IMR-90 (cell line): Measurements from ENCODE around the gene TBX1. TPM values are rescaled to one million over a fixed set of nuclear protein-coding genes. Genes with fewer than 3 reads are reported as not detected.

Experiments
- ATAC-seq: fragments of 200-7000 bp; cut with Tn5 transposase; 2 replicates; pipeline ENCODE4 v1.9.1; 2020; ENCODE audit warnings: low read depth, mild to moderate bottlenecking, moderate library complexity
- BruUV-seq: library from RNA; stranded (reverse); fragments of 400-500 nt; replicated peaks from 2 replicates; lab custom pipeline; 2021; lab: Mats Ljungman, UMichigan
- CTCF ChIA-PET: fragments of 300-600 bp; formaldehyde crosslinking; extraction: SDS; loops from one replicate; lab custom pipeline; 2021; ENCODE audit warnings: antibody characterized with exemption; lab: Yijun Ruan, JAX
- POLR2A ChIA-PET: fragments of 300-600 bp; sonication (Branson Sonifier 250); formaldehyde crosslinking; loops from one replicate; lab custom pipeline; 2022; ENCODE audit warnings: antibody characterized with exemption; ENCODE audit not compliant: unreplicated experiment; lab: Charles Lee
- DNase-seq: peaks from one replicate; pipeline ENCODE4 v3.0.0; 2013
- H2AFZ ChIP-seq: replicated peaks from 2 replicates; pipeline ENCODE3; 2013; ENCODE audit warnings: low read length, mild to moderate bottlenecking; ENCODE audit not compliant: poor library complexity
- H2AK5ac ChIP-seq: 2 replicates; pipeline ENCODE4 v1.6.1; 2013; ENCODE audit warnings: low read depth, low read length, inconsistent platforms
- H2AK9ac ChIP-seq: replicated peaks from 2 replicates; pipeline ENCODE3; 2013; ENCODE audit warnings: mild to moderate bottlenecking, low read depth, low read length, moderate library complexity; ENCODE audit not compliant: poor library complexity
- H2BK120ac ChIP-seq: 2 replicates; pipeline ENCODE4 v1.6.1; 2013; ENCODE audit warnings: low read depth, low read length, inconsistent platforms
- H2BK15ac ChIP-seq: 3 replicates; pipeline ENCODE4 v1.6.1; 2013; ENCODE audit warnings: low read depth, low read length, inconsistent platforms
- H2BK20ac ChIP-seq: 2 replicates; pipeline ENCODE4 v1.6.1; 2013; ENCODE audit warnings: low read depth, mild to moderate bottlenecking, inconsistent platforms, low read length, moderate library complexity
- H2BK5ac ChIP-seq: 2 replicates; pipeline ENCODE4 v1.6.1; 2013; ENCODE audit warnings: mild to moderate bottlenecking, low read depth, low read length, inconsistent platforms; ENCODE audit not compliant: poor library complexity, severe bottlenecking
- H3K14ac ChIP-seq: replicated peaks from 2 replicates; pipeline ENCODE4 v1.6.1; 2013; ENCODE audit warnings: low read depth, low read length, inconsistent platforms
- H3K18ac ChIP-seq: 2 replicates; pipeline ENCODE4 v1.6.1; 2013; ENCODE audit warnings: low read depth, low read length, control low read depth
- H3K23ac ChIP-seq: 2 replicates; pipeline ENCODE4 v1.6.1; 2013; ENCODE audit warnings: low read depth, low read length, inconsistent platforms
- H3K27ac ChIP-seq: 2 replicates; pipeline ENCODE4 v1.5.1; 2013; ENCODE audit warnings: mild to moderate bottlenecking, control low read depth, low read length; ENCODE audit not compliant: insufficient read depth
- H3K27me3 ChIP-seq: 2 replicates; pipeline ENCODE4 v1.6.1; 2013; ENCODE audit warnings: low read length; ENCODE audit not compliant: control insufficient read depth, insufficient read depth
- H3K36me3 ChIP-seq: 2 replicates; pipeline ENCODE4 v1.6.1; 2013; ENCODE audit warnings: low read length, mixed read lengths; ENCODE audit not compliant: control insufficient read depth, insufficient read depth
- H3K4ac ChIP-seq: 2 replicates; pipeline ENCODE4 v1.6.1; 2013; ENCODE audit warnings: low read depth, low read length, inconsistent platforms
- H3K4me1 ChIP-seq: 2 replicates; pipeline ENCODE4 v1.6.1; 2013; ENCODE audit warnings: low read length, mixed read lengths; ENCODE audit not compliant: control insufficient read depth, insufficient read depth
- H3K4me2 ChIP-seq: 2 replicates; pipeline ENCODE4 v1.6.1; 2013; ENCODE audit warnings: low read depth, mild to moderate bottlenecking, control low read depth, low read length, moderate library complexity
- H3K4me3 ChIP-seq: 2 replicates; pipeline ENCODE4 v1.5.1; 2013; ENCODE audit warnings: low read depth, mild to moderate bottlenecking, control low read depth, low read length, moderate library complexity; ENCODE audit not compliant: insufficient read depth
- H3K56ac ChIP-seq: 2 replicates; pipeline ENCODE4 v1.6.1; 2013; ENCODE audit warnings: low read length, inconsistent platforms; ENCODE audit not compliant: insufficient read depth; ENCODE audit errors: extremely low read depth
- H3K79me1 ChIP-seq, 2 experiments: 2 replicates each; pipeline ENCODE4 v1.6.1; 2013; ENCODE audit warnings: low read length in 2 of 2, inconsistent platforms in 1 of 2, low read depth in 1 of 2
- H3K9ac ChIP-seq: 2 replicates; pipeline ENCODE4 v1.6.1; 2013; ENCODE audit warnings: low read depth, low read length, control low read depth
- H3K9me1 ChIP-seq: 2 replicates; pipeline ENCODE4 v1.6.1; 2013; ENCODE audit warnings: low read length, inconsistent platforms; ENCODE audit not compliant: insufficient read depth
- H3K9me3 ChIP-seq: 2 replicates; pipeline ENCODE4 v1.6.1; 2013; ENCODE audit warnings: low read length; ENCODE audit not compliant: control insufficient read depth, insufficient read depth
- H4K20me1 ChIP-seq: 2 replicates; pipeline ENCODE4 v1.6.1; 2013; ENCODE audit warnings: low read length, inconsistent platforms; ENCODE audit not compliant: insufficient read depth
- H4K5ac ChIP-seq: 2 replicates; pipeline ENCODE4 v1.6.1; 2013; ENCODE audit warnings: mild to moderate bottlenecking, low read depth, low read length, control low read depth
- H4K8ac ChIP-seq, 2 experiments: 2 replicates each; pipeline ENCODE4 v1.6.1; 2013; ENCODE audit warnings: low read depth in 2 of 2, low read length in 2 of 2, control low read depth in 1 of 2, inconsistent platforms in 1 of 2
- H4K91ac ChIP-seq: 2 replicates; pipeline ENCODE4 v1.6.1; 2013; ENCODE audit warnings: low read depth, low read length, inconsistent platforms; ENCODE audit not compliant: insufficient read depth
- MXI1 ChIP-seq: IDR thresholded peaks from 2 replicates; pipeline ENCODE4 v1.6.1; 2012; ENCODE audit warnings: low read depth, mild to moderate bottlenecking, low read length, moderate library complexity, borderline replicate concordance
- RFX5 ChIP-seq: IDR thresholded peaks from 2 replicates; pipeline ENCODE4 v1.8.0; 2012; ENCODE audit warnings: low read depth, mild to moderate bottlenecking, low read length, moderate library complexity
- WGBS, 2 experiments: methylation state at CpG; one replicate each; pipeline versions ENCODE4 v1.1.5 to v1.1.7; 2013; ENCODE audit warnings: missing lambda C conversion rate in 2 of 2; ENCODE audit not compliant: insufficient read length in 1 of 2; ENCODE audit errors: extremely low coverage in 2 of 2; 5-methylcytosine and 5-hydroxymethylcytosine counted together
- dilution Hi-C: fragments of 300-500 bp; cut with HindIII; formaldehyde crosslinking; loops from one replicate; pipeline ENCODE4 v1.14.3; 2018; ENCODE audit warnings: low sequenced_read_pairs; ENCODE audit not compliant: unreplicated experiment
- in situ Hi-C: fragments of 300-500 bp; cut with MboI; formaldehyde crosslinking; loops from 3 replicates; pipeline ENCODE4 v1.14.3; 2019; ENCODE audit warnings: low sequenced_read_pairs, inconsistent platforms, mixed read lengths
- intact Hi-C: fragments of 100-400 bp; cut with micrococcal nuclease; formaldehyde crosslinking; loops from 2 replicates; pipeline ENCODE4 v1.10.0; 2022
- polyA plus RNA-seq, 3 experiments: library from polyadenylated mRNA; depleted of rRNA; stranded (reverse); fragments of >200 nt; gene quantifications; 2 replicates each; pipeline ENCODE4 v1.2.3, GENCODE V29; 2012; ENCODE audit warnings: low replicate concordance in 1 of 3
- total RNA-seq: library from RNA; depleted of rRNA; stranded (reverse); fragments of >200 nt; gene quantifications from 2 replicates; pipeline ENCODE4 v1.2.3, GENCODE V29; 2012

TBX1 gene
- total and polyA plus RNA-seq, 2 of the 4 experiments (the other 2 are of a cell fraction): 0.03 TPM; not detected in 1

- TF ChIP-seq RFX5: no peak
Measured at GRCh38 chr22:19783586-19784383, 23.2 kb downstream of the TBX1 start (continued).

- H3K36me3 ChIP-seq: peaks cover 3% of the 10 kb centered on the region
- in situ Hi-C loops (no loop called here), dilution Hi-C loops (no loop called here), intact Hi-C loops (no loop called here)
- 0 out of 2 replicates have a peak, but pooled peaks cover 2% of the 10 kb centered on the region for H3K9me3 ChIP-seq
- H3K9me1 ChIP-seq: no peaks in the 10 kb centered on the region; the same call in 1 of the 2 replicates
- no peak overlapping the region for H3K14ac ChIP-seq
- H2AK5ac ChIP-seq: no peak overlapping the region
- H4K8ac ChIP-seq: no peak overlapping the region
- H3K27me3 ChIP-seq: no peaks in the 10 kb centered on the region
- no peak overlapping the region for H2AK9ac ChIP-seq
- ChIA-PET POLR2A (no interaction called here), CTCF (interaction anchor here (1.2 kb wide), 1 partner anchor 54 kb away, joined by 5 read pairs; no protein-coding TSS in a partner anchor)
- H4K91ac ChIP-seq: no peak overlapping the region
- H2BK120ac ChIP-seq: no peak overlapping the region
- H4K5ac ChIP-seq: no peak overlapping the region
- no peak overlapping the region for H3K23ac ChIP-seq
- no peak overlapping the region for H2BK20ac ChIP-seq
- no peak for TF ChIP-seq MXI1
- 89% methylated on average over 10 of the region's 33 CpGs; no CpG with 5 or more reads in 1 of the 2 experiments for WGBS, 2 experiments
- no peak overlapping the region for H3K18ac ChIP-seq
- ATAC-seq (no peak), DNase-seq (no peak)
- H3K4me3 ChIP-seq: no peak overlapping the region
- no peak overlapping the region for H2AFZ ChIP-seq
- no peak overlapping the region for H3K9ac ChIP-seq
- BruUV-seq: no TSS peak
- H2BK15ac ChIP-seq: no peak overlapping the region
- no peak overlapping the region for H3K4ac ChIP-seq
- H3K56ac ChIP-seq: no peak overlapping the region
- H4K20me1 ChIP-seq: no peaks in the 10 kb centered on the region
- H3K27ac ChIP-seq: no peak overlapping the region
- no peak overlapping the region for H3K4me2 ChIP-seq
- H3K4me1 ChIP-seq: peaks cover 4% of the 10 kb centered on the region; the same call in 1 of the 2 replicates
- no peaks in the 10 kb centered on the region for H3K79me1 ChIP-seq
- H2BK5ac ChIP-seq: no peak overlapping the region
Measured at GRCh38 chr22:19784384-19785175, 24.0 kb downstream of the TBX1 start.
